Measurements from ENCODE around the gene ALKBH2. TPM values are rescaled to one million over a fixed set of nuclear protein-coding genes. Genes with fewer than 3 reads are reported as not detected.

ALKBH2 gene
- polyA plus RNA-seq (44.0 and 51.8 TPM in 2 replicates), polyA minus RNA-seq (13.5 and 14.9 TPM in 2 replicates)

- no peaks in the 10 kb centered on the region for H3K9me2 ChIP-seq (ENCODE audit: insufficient read depth, low read length)
- H3K9me3 ChIP-seq (ENCODE audit: low read length), result no peaks in the 10 kb centered on the region
- peak within 1 kb of the TSS; percentile 75 for H2AFZ ChIP-seq (ENCODE audit: low read depth, low read length)
- H3F3A ChIP-seq (ENCODE audit: insufficient read depth, low read length, poor library complexity, severe bottlenecking), result no peaks in the 10 kb centered on the region
- no peaks in the 10 kb centered on the region for H4K20me1 ChIP-seq (ENCODE audit: insufficient read depth)
- H3K9ac ChIP-seq (ENCODE audit: low read length), result peak within 1 kb of the TSS; percentile 55
- peak within 1 kb of the TSS; percentile 90 for H3K4me2 ChIP-seq (ENCODE audit: low read length)
- peak within 1 kb of the TSS; percentile 71 for H3K4me3 ChIP-seq (ENCODE audit: low read length)
- no peaks in the 10 kb centered on the region for H3K36me3 ChIP-seq (ENCODE audit: insufficient read depth, low read length)
- TF ChIP-seq EP300 (conservative IDR thresholded peaks at IDR 0.05; ENCODE audit: poor library complexity, severe bottlenecking), result peak; percentile 73
- TF ChIP-seq SMC3 (conservative IDR thresholded peaks at IDR 0.05; ENCODE audit: poor library complexity), result peak; percentile 94
- no peak for TF ChIP-seq EZH2 (IDR thresholded peaks at IDR 0.05; ENCODE audit: borderline replicate concordance, insufficient read depth, low read length, poor library complexity, severe bottlenecking)
- peak; percentile 72 for TF ChIP-seq TAF1 (IDR thresholded peaks at IDR 0.05; ENCODE audit: low read depth)
- peak; percentile 97 for TF ChIP-seq MXI1 (conservative IDR thresholded peaks at IDR 0.05; ENCODE audit: poor library complexity, severe bottlenecking)
- TF ChIP-seq RAD21 (conservative IDR thresholded peaks at IDR 0.05), result peak; percentile 95
- TF ChIP-seq, protein P1, sequence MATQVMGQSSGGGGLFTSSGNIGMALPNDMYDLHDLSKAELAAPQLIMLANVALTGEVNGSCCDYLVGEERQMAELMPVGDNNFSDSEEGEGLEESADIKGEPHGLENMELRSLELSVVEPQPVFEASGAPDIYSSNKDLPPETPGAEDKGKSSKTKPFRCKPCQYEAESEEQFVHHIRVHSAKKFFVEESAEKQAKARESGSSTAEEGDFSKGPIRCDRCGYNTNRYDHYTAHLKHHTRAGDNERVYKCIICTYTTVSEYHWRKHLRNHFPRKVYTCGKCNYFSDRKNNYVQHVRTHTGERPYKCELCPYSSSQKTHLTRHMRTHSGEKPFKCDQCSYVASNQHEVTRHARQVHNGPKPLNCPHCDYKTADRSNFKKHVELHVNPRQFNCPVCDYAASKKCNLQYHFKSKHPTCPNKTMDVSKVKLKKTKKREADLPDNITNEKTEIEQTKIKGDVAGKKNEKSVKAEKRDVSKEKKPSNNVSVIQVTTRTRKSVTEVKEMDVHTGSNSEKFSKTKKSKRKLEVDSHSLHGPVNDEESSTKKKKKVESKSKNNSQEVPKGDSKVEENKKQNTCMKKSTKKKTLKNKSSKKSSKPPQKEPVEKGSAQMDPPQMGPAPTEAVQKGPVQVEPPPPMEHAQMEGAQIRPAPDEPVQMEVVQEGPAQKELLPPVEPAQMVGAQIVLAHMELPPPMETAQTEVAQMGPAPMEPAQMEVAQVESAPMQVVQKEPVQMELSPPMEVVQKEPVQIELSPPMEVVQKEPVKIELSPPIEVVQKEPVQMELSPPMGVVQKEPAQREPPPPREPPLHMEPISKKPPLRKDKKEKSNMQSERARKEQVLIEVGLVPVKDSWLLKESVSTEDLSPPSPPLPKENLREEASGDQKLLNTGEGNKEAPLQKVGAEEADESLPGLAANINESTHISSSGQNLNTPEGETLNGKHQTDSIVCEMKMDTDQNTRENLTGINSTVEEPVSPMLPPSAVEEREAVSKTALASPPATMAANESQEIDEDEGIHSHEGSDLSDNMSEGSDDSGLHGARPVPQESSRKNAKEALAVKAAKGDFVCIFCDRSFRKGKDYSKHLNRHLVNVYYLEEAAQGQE (IDR thresholded peaks at IDR 0.05; ENCODE audit: borderline replicate concordance), result peak; percentile 25
- peak; percentile 75 for TF ChIP-seq POLR2AphosphoS5 (IDR thresholded peaks at IDR 0.05)
- TF ChIP-seq, protein P2, sequence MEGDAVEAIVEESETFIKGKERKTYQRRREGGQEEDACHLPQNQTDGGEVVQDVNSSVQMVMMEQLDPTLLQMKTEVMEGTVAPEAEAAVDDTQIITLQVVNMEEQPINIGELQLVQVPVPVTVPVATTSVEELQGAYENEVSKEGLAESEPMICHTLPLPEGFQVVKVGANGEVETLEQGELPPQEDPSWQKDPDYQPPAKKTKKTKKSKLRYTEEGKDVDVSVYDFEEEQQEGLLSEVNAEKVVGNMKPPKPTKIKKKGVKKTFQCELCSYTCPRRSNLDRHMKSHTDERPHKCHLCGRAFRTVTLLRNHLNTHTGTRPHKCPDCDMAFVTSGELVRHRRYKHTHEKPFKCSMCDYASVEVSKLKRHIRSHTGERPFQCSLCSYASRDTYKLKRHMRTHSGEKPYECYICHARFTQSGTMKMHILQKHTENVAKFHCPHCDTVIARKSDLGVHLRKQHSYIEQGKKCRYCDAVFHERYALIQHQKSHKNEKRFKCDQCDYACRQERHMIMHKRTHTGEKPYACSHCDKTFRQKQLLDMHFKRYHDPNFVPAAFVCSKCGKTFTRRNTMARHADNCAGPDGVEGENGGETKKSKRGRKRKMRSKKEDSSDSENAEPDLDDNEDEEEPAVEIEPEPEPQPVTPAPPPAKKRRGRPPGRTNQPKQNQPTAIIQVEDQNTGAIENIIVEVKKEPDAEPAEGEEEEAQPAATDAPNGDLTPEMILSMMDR (IDR thresholded peaks at IDR 0.05; ENCODE audit: poor library complexity, severe bottlenecking), result peak; percentile 99
- H3K79me2 ChIP-seq (replicated peaks; ENCODE audit: insufficient read depth, low read length), result peaks cover 1% of the 10 kb centered on the region
- H3K27ac ChIP-seq (ENCODE audit: low read length), result peak within 1 kb of the TSS; percentile 41
- no peaks in the 10 kb centered on the region for H3K27me3 ChIP-seq (ENCODE audit: insufficient read depth, low read depth, low read length)
These were observed at the start of gene ALKBH2 for GRCh38 chr12:109093022-109093918. ALKBH2 (minus strand) TSS chr12:109093472; CDS start chr12:109092786, 686 bp downstream.

DNA sequence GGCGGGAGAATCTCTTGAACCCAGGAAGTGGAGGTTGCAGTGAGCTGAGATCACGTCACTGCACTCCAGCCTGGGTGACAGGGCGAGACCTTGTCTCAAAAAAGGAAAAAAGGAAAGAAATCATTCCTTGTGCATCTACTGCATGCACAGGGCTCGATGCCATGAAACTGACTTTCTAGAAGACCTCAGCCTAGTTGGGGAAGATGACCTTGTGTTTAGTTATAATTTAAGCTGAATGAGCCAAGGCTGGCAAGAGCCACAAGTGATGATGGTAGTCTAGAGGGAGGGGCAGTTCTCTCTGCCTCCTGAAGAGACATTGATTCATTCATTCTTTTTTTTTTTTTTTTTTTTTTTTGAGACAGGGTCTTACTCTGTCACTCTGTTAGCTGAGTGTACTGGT lies 47.3 kb upstream of the ALKBH2 start:
- H3K9ac ChIP-seq (ENCODE audit: low read length), result no peak overlapping the region
- no peaks in the 10 kb centered on the region for H3K9me2 ChIP-seq (ENCODE audit: insufficient read depth, low read length)
- no peaks in the 10 kb centered on the region for H3K36me3 ChIP-seq (ENCODE audit: insufficient read depth, low read length)
- no peaks in the 10 kb centered on the region for H4K20me1 ChIP-seq (ENCODE audit: insufficient read depth)
- H3K4me2 ChIP-seq (ENCODE audit: low read length), result no peak overlapping the region
- no peaks in the 10 kb centered on the region for H3F3A ChIP-seq (ENCODE audit: insufficient read depth, low read length, poor library complexity, severe bottlenecking)
- H3K27ac ChIP-seq (ENCODE audit: low read length), result no peak overlapping the region
- H3K27me3 ChIP-seq (ENCODE audit: insufficient read depth, low read depth, low read length), result no peaks in the 10 kb centered on the region
- no peaks in the 10 kb centered on the region for H3K79me2 ChIP-seq (replicated peaks; ENCODE audit: insufficient read depth, low read length)
- no peak overlapping the region for H3K4me3 ChIP-seq (ENCODE audit: low read length)
- H2AFZ ChIP-seq (ENCODE audit: low read depth, low read length), result no peak overlapping the region
- TF ChIP-seq, protein P1 (IDR thresholded peaks at IDR 0.05; ENCODE audit: borderline replicate concordance), result no peak
- TF ChIP-seq POLR2AphosphoS5 (IDR thresholded peaks at IDR 0.05) (no peak), TAF1 (IDR thresholded peaks at IDR 0.05; ENCODE audit: low read depth) (no peak), SMC3 (conservative IDR thresholded peaks at IDR 0.05; ENCODE audit: poor library complexity) (no peak), MXI1 (conservative IDR thresholded peaks at IDR 0.05; ENCODE audit: poor library complexity, severe bottlenecking) (no peak), RAD21 (conservative IDR thresholded peaks at IDR 0.05) (no peak), EP300 (conservative IDR thresholded peaks at IDR 0.05; ENCODE audit: poor library complexity, severe bottlenecking) (no peak), EZH2 (IDR thresholded peaks at IDR 0.05; ENCODE audit: borderline replicate concordance, insufficient read depth, low read length, poor library complexity, severe bottlenecking) (no peak)
- TF ChIP-seq, protein P2 (IDR thresholded peaks at IDR 0.05; ENCODE audit: poor library complexity, severe bottlenecking), result no peak
- no peaks in the 10 kb centered on the region for H3K9me3 ChIP-seq (ENCODE audit: low read length)

Measured in neural cell (in vitro differentiated cells).